GM18499 (cell line): Measurements from ENCODE around the gene FOXK2.

Source experiments
- ATAC-seq: cut with Tn5 transposase; IDR thresholded peaks from one replicate; pipeline ENCODE4 v1.9.1; 2021; ENCODE audit warnings: moderate number of reproducible peaks; ENCODE audit not compliant: insufficient read depth, unreplicated experiment

Gene FOXK2

GRCh38 chr17:82601447-82602000 is 82.0 kb downstream of the FOXK2 start:
- no peak for ATAC-seq

- no peak for ATAC-seq
Measured at GRCh38 chr17:82602487-82602886, 83.0 kb downstream of the FOXK2 start.

- no peak for ATAC-seq
Measured at GRCh38 chr17:82602986-82603710, 83.6 kb downstream of the FOXK2 start.

GRCh38 chr17:82603981-82604448 is 84.5 kb downstream of the FOXK2 start:
- ATAC-seq, result no peak

- ATAC-seq, result no peak
Measured at GRCh38 chr17:82604532-82604931, 85.0 kb downstream of the FOXK2 start.

- ATAC-seq, result no peak
Measured at GRCh38 chr17:82605939-82606600, 86.5 kb downstream of the FOXK2 start.

- ATAC-seq, result no peak
Measured at GRCh38 chr17:82608816-82609215, 89.3 kb downstream of the FOXK2 start.

DNA sequence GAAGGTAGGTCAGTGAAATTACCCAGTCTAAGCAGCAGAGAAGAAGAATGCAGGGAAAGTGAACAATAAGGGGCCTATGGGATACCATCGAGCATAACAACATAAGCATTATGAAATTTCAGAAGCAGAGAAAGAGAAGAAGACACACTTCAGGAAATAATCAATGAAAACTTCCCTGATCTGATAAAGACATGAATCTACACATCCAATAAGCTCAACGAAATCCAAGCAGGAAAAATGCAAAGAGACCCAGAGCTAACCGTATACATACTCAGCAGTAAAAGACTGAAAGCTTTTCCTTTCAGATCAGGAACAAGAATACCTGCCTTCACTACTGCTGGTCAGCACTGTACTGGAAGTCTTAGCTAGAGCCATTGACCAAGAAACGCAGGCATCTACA is 90.1 kb downstream of the FOXK2 start:
- ATAC-seq, result no peak

- no peak for ATAC-seq
Measured at GRCh38 chr17:82611140-82612058, 91.9 kb downstream of the FOXK2 start.

DNA sequence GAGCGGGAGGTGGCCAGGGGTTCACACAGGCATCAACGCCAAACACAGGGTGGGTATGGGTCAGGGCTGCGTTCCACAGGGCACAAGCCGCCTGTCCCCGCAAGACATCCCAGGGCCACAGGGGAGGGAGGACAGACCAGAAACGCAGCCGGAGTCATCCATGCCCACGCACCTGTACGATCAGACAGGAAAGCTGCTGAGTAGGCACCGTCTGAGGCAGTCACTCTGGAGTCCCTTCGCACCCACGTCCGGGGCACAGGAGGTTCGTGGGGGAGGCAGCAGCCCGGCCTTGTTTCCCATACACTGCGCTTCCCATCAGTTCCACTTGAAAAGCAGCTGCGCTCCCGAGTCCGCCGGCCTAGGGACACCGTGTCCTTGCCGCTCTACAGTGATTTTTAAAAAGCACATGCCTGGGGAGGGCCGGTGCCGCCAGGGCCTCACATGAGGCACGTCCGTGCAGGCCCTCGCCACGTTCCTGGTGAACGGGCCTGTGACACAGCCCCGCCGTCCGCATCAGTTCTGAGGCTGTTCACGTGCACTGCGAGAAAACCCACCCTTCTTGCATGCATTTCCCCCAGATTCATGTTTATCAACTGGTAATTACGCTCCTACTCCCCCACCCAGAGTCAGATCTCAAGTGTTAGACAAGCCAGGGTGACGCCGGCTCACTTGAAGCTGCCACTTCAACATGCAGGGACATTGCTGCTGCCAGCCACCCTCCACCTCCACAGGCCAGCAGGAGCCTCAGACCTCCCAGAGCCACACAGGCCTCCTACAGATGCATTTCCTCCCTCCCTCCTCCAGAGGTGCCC is 94.0 kb downstream of the FOXK2 start:
- no peak for ATAC-seq

- no peak for ATAC-seq
Measured at GRCh38 chr17:82614095-82614631, 94.6 kb downstream of the FOXK2 start.

DNA sequence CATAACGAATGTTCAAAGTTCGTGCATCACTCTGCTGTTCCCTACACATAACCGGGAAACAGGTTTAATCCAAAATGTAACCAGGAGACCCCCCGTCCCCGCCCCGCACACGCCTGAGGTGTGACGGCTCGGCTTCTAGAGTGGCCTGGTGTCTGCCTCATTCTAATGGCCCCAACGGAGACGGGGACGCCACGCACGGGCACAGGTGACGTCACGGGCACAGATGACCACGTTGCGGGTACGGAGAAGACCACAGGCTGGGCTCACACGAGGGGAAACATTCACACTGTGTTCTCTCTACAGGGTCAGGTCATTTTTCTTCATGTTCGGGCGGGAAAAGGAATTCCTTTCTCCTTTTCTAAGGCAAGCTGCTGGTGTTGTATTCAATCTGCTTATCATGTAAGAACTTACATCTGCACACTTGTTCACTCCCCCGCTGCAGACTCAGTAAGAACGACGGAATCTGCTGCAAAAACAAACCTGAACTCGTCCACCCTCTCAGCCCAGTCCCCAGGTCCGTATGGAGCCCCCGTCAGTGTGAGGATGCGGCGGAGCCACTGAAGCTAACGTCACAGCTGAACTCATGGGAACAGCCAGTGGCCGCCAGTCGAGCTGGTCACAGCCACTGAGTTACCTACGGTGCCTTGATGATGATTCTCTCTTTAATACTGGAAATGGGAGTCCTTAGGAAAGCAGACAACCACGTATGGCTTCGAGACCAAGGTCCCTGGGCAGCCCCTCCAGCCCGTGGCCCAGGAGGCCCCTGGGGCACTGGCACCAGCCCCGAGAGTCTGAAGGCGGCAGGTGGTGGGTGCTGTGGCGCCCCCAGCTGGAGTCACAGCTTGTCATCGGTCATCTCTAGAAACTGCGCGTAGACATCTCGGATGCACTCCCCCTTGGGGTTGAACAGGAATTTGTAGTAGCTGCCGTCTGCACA is 95.8 kb downstream of the FOXK2 start:
- no peak for ATAC-seq

DNA sequence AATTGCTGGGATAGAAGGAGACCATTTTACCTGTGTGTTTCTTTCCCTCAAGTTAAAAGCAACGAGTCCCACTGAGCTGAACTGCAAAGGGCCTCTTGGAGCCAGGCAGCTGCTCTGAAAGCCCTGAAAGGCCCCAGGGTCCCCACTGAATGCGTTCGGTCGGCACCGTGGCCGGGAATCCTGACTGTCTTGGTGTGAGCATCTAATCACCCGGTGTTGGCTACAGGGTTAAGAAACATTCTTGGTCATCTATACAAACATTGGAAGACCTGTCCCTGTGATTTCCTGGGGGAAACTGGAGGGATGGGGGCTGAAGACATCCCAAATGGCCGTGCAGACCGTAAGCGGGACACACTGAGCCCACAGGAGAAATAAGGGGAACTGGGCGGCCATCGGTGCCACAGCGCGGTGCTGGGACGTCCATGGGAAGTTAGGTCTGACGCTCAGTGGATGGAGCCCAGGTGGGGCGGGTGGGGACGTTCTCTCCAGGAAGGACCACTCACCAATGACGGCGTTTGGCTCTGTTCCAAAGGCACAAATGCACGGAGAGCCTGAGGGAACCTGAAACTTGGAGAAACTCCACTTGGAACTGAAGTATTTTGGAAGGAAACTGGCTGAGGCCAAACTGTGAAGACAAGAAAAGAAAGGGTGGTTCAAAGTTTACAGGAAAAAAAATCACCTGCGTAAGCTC is 96.6 kb downstream of the FOXK2 start:
- no peak for ATAC-seq

DNA sequence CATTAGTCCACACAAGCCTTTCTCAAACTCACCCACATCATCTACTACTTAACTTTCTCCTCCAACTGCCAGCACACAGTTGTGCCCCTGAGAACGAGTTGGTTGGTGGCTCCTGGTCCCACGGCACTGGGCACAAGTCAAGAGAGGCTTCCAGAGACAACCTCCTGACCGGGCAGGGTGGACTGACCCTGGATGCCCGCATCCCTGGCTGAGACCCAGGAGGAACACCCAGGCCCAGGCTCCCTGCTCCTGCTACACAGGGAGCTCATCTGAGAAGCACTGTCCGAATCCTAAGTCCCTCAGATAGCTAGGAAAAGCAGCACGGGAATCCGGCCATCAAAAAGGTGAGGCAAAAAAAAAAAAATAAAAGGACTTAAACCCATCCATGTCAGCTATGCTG is 99.7 kb downstream of the FOXK2 start:
- ATAC-seq, result no peak

GRCh38 chr17:82619641-82620040 is 100.1 kb downstream of the FOXK2 start:
- ATAC-seq, result no peak

DNA sequence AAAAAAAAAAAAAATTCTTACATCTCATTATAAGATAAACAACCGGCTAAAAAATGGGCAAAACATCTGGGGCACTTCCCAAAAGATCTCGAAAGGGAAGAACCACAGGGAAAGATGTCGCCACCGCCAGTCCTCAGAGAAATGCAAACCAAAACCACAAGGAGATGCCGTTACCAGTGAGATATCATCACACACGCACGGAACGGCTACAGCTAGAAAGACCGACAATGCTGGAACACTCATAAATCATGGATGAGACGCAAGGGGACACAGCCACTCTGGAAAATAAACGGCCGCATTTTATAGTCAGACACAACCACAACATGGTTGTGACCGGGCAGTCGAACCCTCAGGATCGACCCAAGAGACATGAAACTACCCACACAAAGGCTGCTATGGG is 104.2 kb downstream of the FOXK2 start:
- no peak for ATAC-seq

GRCh38 chr17:82627405-82627804 is 107.9 kb downstream of the FOXK2 start:
- no peak for ATAC-seq

DNA sequence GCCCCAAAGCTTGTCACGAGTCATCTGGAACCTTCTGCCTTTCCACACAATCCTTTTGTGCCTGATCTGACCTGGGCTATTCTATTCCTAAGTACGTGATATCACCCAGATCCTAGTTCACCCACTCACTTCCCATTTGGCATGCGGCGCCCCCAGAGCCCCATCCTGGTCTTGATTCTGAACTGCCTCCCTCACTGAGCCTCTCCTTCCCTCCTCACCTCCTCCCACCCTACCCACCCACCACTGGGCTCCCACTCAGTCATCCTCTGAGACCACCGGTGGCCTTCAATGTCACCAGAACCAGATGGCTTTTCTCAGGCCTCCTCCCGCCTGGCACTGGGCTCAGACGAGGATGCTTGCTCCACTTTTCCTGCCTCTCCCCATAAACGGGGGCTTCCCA is 110.2 kb downstream of the FOXK2 start:
- no peak for ATAC-seq
